Sigmoid colon (tissue), 3 donors: ENCODE results near the gene PAN2.
"Not testable (repeated sequence)": the region's sequence is repeated elsewhere in the genome, so short reads cannot be mapped to it uniquely, and the experiment has no call there.

Source experiments
- POLR2A ChIP-seq, 2 donors: fragments of 450-650 bp; IDR thresholded peaks; one replicate each; pipeline ENCODE4 v1.6.1; 2016; ENCODE audit warnings: antibody characterized with exemption in 2 of 2, mild to moderate bottlenecking in 2 of 2, moderate library complexity in 2 of 2
- TF ChIP-seq, protein P1 (sequence below), 4 experiments: fragments of 450-650 bp in 3 of 4; fragments of 200-600 bp in 1 of 4; IDR thresholded peaks; one replicate each; pipeline ENCODE4 v1.5.1; 2016 to 2019; ENCODE audit warnings: antibody characterized with exemption in 4 of 4, mild to moderate bottlenecking in 3 of 4, moderate library complexity in 2 of 4

DNA sequence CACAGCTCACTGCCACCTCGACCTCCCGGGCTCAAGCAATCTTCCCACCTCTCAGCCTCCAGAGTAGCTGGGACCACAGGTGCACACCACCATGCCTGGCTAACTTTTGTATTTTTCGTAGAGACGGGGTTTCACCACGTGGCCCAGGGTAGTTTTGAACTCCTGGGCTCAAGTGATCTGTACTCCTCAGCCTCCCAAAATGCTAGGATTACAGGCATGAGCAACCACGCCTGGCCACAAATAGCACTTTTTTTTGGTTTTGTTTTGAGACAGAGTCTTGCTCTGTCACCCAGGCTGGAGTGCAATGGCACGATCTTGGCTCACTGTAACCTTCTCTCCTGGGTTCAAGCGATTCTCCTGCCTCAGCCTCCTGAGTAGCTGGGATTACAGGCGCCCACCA lies 13.5 kb upstream of the PAN2 start:
- TF ChIP-seq, protein P1, sequence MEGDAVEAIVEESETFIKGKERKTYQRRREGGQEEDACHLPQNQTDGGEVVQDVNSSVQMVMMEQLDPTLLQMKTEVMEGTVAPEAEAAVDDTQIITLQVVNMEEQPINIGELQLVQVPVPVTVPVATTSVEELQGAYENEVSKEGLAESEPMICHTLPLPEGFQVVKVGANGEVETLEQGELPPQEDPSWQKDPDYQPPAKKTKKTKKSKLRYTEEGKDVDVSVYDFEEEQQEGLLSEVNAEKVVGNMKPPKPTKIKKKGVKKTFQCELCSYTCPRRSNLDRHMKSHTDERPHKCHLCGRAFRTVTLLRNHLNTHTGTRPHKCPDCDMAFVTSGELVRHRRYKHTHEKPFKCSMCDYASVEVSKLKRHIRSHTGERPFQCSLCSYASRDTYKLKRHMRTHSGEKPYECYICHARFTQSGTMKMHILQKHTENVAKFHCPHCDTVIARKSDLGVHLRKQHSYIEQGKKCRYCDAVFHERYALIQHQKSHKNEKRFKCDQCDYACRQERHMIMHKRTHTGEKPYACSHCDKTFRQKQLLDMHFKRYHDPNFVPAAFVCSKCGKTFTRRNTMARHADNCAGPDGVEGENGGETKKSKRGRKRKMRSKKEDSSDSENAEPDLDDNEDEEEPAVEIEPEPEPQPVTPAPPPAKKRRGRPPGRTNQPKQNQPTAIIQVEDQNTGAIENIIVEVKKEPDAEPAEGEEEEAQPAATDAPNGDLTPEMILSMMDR (IDR thresholded peaks at IDR 0.05), result not testable (repeated sequence)
- not testable (repeated sequence) for TF ChIP-seq POLR2A (IDR thresholded peaks at IDR 0.05)
